Smooth muscle cell (in vitro differentiated cells): ENCODE data around the gene ABHD17C. TPM values are rescaled to one million over a fixed set of nuclear protein-coding genes. Genes with fewer than 3 reads are reported as not detected.

Source experiments
- DNase-seq: peaks from one replicate; lab custom pipeline; 2025; ENCODE audit not compliant: unreplicated experiment; lab: John Stamatoyannopoulos, UW
- H2AFZ ChIP-seq: fragments of 200-600 bp; sonication (generic); 2 replicates; pipeline ENCODE4 v1.6.0; 2016; ENCODE audit warnings: antibody characterized with exemption, low read depth, mild to moderate bottlenecking
- H3F3A ChIP-seq: fragments of 200-600 bp; sonication (generic); 2 replicates; pipeline ENCODE4 v1.6.0; 2017; ENCODE audit warnings: antibody characterized with exemption, low read depth
- H3K27ac ChIP-seq: fragments of 200-600 bp; sonication (generic); 2 replicates; pipeline ENCODE4 v1.5.1; 2016; ENCODE audit warnings: low read depth, mild to moderate bottlenecking
- H3K27me3 ChIP-seq: fragments of 200-600 bp; sonication (generic); 2 replicates; pipeline ENCODE4 v1.6.1; 2016; ENCODE audit warnings: low read depth, mild to moderate bottlenecking
- H3K36me3 ChIP-seq: fragments of 200-600 bp; sonication (generic); 2 replicates; pipeline ENCODE4 v1.5.1; 2016; ENCODE audit warnings: low read depth
- H3K4me1 ChIP-seq: fragments of 200-600 bp; sonication (generic); 2 replicates; pipeline ENCODE4 v1.5.1; 2016; ENCODE audit warnings: low read depth
- H3K4me2 ChIP-seq: fragments of 200-600 bp; sonication (generic); 2 replicates; pipeline ENCODE4 v1.6.0; 2016; ENCODE audit warnings: mild to moderate bottlenecking
- H3K4me3 ChIP-seq: fragments of 200-600 bp; sonication (generic); 2 replicates; pipeline ENCODE4 v1.5.1; 2016; ENCODE audit warnings: mild to moderate bottlenecking
- H3K79me2 ChIP-seq: fragments of 200-600 bp; sonication (generic); 2 replicates; pipeline ENCODE4 v1.6.0; 2016; ENCODE audit warnings: low read depth, mild to moderate bottlenecking
- H3K9ac ChIP-seq: fragments of 200-600 bp; sonication (generic); 2 replicates; pipeline ENCODE4 v1.6.0; 2016; ENCODE audit warnings: low read depth
- H3K9me3 ChIP-seq: fragments of 200-600 bp; sonication (generic); replicated peaks from 2 replicates; pipeline ENCODE4 v1.5.1; 2016; ENCODE audit warnings: low read depth
- H4K20me1 ChIP-seq: fragments of 200-600 bp; sonication (generic); 2 replicates; pipeline ENCODE4 v1.6.0; 2016; ENCODE audit warnings: low read depth
- CTCF ChIP-seq: fragments of 200-600 bp; sonication (generic); IDR thresholded peaks from 2 replicates; pipeline ENCODE4 v1.5.1; 2017; ENCODE audit warnings: borderline replicate concordance, mild to moderate bottlenecking, antibody characterized with exemption; ENCODE audit not compliant: insufficient read depth, poor library complexity, severe bottlenecking
- WGBS: methylation state at CpG from one replicate; pipeline ENCODE4 v1.1.7; 2016; ENCODE audit warnings: low lambda C conversion rate; 5-methylcytosine and 5-hydroxymethylcytosine counted together
- polyA plus RNA-seq: library from polyadenylated mRNA; unstranded; fragments of >200 nt; fragmentation: Nextera tagmentation; extraction: Ambion mirVana; gene quantifications from 2 replicates; pipeline ENCODE4 v1.2.1, GENCODE V29; 2016
- total RNA-seq: library from RNA; depleted of rRNA; stranded (reverse); fragments of >200 nt; gene quantifications from 2 replicates; pipeline ENCODE4 v1.2.3, GENCODE V29; 2014

The ABHD17C gene
- total and polyA plus RNA-seq, 2 experiments from 2014 or later, result 3.1 to 4.1 TPM

DNA sequence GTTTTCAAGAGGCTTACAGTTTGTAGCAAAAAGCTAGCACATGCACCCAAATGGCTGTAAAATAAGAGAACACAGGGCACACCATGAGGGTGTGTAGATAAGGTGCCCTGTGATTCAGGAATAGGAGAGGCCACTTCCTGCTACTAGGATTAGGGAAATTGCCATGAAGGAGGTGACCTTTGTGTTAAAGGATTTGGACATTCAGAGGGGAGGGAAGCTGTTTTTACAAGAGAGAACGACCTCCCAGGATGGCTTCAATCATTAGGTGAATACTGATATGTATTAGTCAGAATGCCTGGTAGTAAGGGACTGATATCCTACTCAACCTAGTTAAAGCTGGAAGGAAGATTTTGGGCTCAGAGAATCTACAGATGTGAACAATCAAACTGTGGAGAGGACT is 35.7 kb upstream of the ABHD17C start:
- Histone ChIP-seq H3K4me1 (no peaks in the 10 kb centered on the region), H3K9me3 (no peaks in the 10 kb centered on the region), H4K20me1 (no peaks in the 10 kb centered on the region), H3K27ac (no peak overlapping the region), H3F3A (no peaks in the 10 kb centered on the region), H3K27me3 (no peaks in the 10 kb centered on the region), H3K36me3 (no peaks in the 10 kb centered on the region), H3K79me2 (no peaks in the 10 kb centered on the region), H3K4me2 (no peak overlapping the region), H3K4me3 (no peak overlapping the region), H3K9ac (no peak overlapping the region), H2AFZ (no peak overlapping the region)
- 4% methylated on average over 1 of the region's 1 CpG for WGBS
- no peak for TF ChIP-seq CTCF
- no peak for DNase-seq

DNA sequence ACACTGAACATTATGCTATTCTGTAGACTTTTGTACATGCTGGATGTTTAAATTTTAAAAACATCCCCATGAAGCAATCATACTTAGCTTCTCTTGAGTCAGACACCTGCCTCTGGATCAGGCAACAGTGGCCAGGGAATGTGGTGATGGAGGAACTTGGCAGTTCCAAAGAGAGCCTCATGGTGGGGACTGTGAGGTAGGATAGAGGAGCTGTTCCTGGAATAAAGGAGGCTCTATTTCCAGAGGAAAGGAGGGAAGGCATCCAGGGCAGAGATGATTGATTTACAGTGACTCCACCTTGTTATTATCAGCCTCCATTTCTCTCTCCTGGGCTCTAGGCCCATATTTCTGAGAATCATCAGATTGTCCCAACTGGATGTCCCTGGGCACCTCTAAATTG is 35.0 kb upstream of the ABHD17C start:
- Histone ChIP-seq H3K4me1 (no peaks in the 10 kb centered on the region), H3K79me2 (no peaks in the 10 kb centered on the region), H3K4me3 (no peak overlapping the region), H3K36me3 (no peaks in the 10 kb centered on the region), H3K4me2 (no peak overlapping the region), H3K27ac (no peak overlapping the region), H3F3A (no peaks in the 10 kb centered on the region), H4K20me1 (no peaks in the 10 kb centered on the region), H3K9me3 (no peaks in the 10 kb centered on the region), H3K9ac (no peak overlapping the region), H3K27me3 (no peaks in the 10 kb centered on the region), H2AFZ (no peak overlapping the region)
- peak; percentile 32 for TF ChIP-seq CTCF
- DNase-seq, result no peak

- no peak for TF ChIP-seq CTCF
- H3F3A ChIP-seq, result no peaks in the 10 kb centered on the region
- H4K20me1 ChIP-seq, result no peaks in the 10 kb centered on the region
- H3K79me2 ChIP-seq, result no peaks in the 10 kb centered on the region
- no peak overlapping the region for H2AFZ ChIP-seq
- no peak for DNase-seq
- WGBS, result 80% methylated on average over 1 of the region's 1 CpG
- no peak overlapping the region for H3K4me3 ChIP-seq
- no peak overlapping the region for H3K4me2 ChIP-seq
- no peaks in the 10 kb centered on the region for H3K36me3 ChIP-seq
- H3K4me1 ChIP-seq, result no peaks in the 10 kb centered on the region
- no peak overlapping the region for H3K27ac ChIP-seq
- H3K9me3 ChIP-seq, result no peaks in the 10 kb centered on the region
- no peaks in the 10 kb centered on the region for H3K27me3 ChIP-seq
- H3K9ac ChIP-seq, result no peak overlapping the region
These were observed 33.0 kb upstream of the ABHD17C start for GRCh38 chr15:80662129-80662528.

GRCh38 chr15:80662757-80663553 is 32.2 kb upstream of the ABHD17C start:
- 86% methylated on average over 7 of the region's 7 CpGs for WGBS
- Histone ChIP-seq H4K20me1 (no peaks in the 10 kb centered on the region), H3K4me2 (no peak overlapping the region), H2AFZ (no peak overlapping the region), H3K4me3 (no peak overlapping the region), H3K79me2 (no peaks in the 10 kb centered on the region), H3F3A (no peaks in the 10 kb centered on the region), H3K27me3 (no peaks in the 10 kb centered on the region), H3K27ac (no peak overlapping the region), H3K9ac (no peak overlapping the region), H3K4me1 (no peaks in the 10 kb centered on the region), H3K36me3 (no peaks in the 10 kb centered on the region), H3K9me3 (no peaks in the 10 kb centered on the region)
- TF ChIP-seq CTCF, result no peak
- DNase-seq, result no peak
